SK-N-DZ (cell line): ENCODE measurements around the gene MCFD2.

ENCODE experiments used
- DNase-seq: peaks from one replicate; pipeline ENCODE4 v3.0.0-alpha.2; 2015; ENCODE audit warnings: low spot score

Gene MCFD2

GRCh38 chr2:46939626-46940359 lies 24.2 kb upstream of the MCFD2 start:
- DNase-seq, result no peak

DNA sequence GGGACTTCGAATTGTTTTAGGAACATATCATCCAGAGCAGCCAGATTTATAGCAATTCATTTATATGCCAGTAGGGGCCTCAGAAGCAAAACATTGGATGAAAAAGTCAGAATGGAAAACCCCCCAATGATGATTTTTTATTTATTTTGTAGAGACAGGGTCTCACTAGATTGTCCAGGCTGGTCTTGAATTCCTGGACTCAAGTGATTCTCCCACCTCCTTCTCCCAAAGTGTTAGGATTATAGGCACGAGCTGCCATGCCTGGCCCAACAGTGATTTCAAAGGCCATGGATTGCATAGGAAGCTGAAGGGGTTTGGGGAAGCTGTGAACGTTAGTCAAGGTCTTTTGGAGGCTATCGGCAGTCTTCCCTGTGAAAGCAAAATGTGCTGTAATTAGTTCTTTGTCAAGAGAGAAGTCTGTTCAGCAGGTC lies 21.9 kb upstream of the MCFD2 start:
- no peak for DNase-seq

DNA sequence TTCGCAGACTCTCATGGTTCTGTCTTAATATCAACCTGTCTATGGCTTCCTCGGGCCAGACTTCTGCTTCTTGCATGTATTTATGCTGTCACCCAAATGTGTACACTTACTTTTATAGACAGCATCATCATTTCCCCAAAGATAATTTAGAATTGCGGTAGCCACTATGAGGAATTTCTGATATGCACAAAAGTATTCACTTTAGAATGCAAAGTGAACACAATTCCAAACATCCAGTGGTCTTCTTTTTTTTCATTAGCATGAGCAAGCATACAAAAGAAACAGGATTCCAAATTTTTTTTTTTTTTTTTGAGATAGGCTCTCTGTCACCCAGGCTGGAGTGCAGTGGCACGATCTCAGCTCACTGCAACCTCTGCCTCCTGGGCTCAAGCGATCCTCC lies 21.0 kb upstream of the MCFD2 start:
- DNase-seq, result no peak

GRCh38 chr2:46935071-46935470 lies 19.5 kb upstream of the MCFD2 start:
- no peak for DNase-seq

DNA sequence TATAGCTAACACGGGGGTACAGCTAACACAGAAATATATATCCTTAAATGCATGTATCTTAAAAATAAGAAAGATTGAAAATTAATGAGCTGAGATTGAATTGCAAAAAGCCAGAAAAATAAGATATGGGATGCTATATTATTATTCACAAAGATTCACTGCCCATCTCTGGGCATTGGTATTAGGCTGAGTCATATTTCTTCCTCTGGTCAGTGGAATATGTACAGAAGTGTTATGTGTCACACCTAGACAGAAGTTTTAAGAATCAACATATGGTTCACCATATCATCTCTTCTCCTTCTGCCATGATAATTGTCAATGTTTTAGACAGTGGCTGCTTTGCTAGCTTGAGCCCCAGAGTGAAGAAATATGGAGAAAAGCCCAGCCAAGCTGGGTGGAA lies 14.0 kb upstream of the MCFD2 start:
- DNase-seq, result no peak

- no peak for DNase-seq
These were observed 11.3 kb upstream of the MCFD2 start for GRCh38 chr2:46926863-46927262.

- DNase-seq, result no peak
These were observed 10.1 kb upstream of the MCFD2 start for GRCh38 chr2:46925474-46926351.

GRCh38 chr2:46924608-46925007 lies 9.0 kb upstream of the MCFD2 start:
- no peak for DNase-seq

DNA sequence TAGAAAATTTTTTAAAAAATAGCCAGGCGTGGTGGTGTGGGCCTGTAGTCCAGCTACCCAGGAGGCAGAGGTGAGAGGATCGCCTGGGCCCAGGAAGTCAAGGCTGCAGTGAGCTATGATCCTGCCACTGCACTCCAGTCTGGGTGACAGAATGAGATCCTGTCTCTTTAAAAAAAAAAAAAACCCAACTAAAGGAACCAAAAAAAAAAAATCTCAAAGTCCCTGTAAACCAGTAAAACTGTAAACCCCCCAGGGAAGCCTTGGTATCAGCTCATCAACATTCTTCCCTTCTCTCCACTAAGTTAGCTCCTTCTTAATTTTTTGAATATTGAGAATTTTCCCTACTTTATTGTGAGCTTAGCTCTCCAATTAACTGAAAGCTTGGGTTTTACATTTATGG lies 8.4 kb upstream of the MCFD2 start:
- no peak for DNase-seq

GRCh38 chr2:46923041-46923528 lies 7.5 kb upstream of the MCFD2 start:
- DNase-seq, result no peak

DNA sequence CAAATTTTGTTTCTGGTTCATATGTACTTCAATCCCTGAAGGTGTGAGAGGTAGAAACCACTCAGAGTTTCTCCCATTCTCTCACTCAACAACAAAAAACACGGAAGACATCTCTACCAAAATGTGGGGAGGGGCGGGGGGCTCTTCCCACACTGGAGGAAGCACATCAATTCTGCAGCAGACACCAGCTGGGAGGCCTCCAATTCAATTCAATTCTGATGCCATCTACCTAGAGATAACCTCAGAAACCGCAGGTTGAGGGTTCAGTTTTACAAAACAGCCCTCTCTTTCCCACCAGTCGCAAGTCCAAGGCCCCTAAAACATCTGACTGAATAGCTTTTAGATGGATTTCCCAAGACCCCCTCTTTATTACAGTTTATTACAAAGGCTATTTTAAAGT lies 7.0 kb upstream of the MCFD2 start:
- DNase-seq, result no peak

- no peak for DNase-seq
These were observed 6.3 kb upstream of the MCFD2 start for GRCh38 chr2:46921676-46922448.

GRCh38 chr2:46917628-46918027 lies 2.0 kb upstream of the MCFD2 start:
- no peak for DNase-seq

DNA sequence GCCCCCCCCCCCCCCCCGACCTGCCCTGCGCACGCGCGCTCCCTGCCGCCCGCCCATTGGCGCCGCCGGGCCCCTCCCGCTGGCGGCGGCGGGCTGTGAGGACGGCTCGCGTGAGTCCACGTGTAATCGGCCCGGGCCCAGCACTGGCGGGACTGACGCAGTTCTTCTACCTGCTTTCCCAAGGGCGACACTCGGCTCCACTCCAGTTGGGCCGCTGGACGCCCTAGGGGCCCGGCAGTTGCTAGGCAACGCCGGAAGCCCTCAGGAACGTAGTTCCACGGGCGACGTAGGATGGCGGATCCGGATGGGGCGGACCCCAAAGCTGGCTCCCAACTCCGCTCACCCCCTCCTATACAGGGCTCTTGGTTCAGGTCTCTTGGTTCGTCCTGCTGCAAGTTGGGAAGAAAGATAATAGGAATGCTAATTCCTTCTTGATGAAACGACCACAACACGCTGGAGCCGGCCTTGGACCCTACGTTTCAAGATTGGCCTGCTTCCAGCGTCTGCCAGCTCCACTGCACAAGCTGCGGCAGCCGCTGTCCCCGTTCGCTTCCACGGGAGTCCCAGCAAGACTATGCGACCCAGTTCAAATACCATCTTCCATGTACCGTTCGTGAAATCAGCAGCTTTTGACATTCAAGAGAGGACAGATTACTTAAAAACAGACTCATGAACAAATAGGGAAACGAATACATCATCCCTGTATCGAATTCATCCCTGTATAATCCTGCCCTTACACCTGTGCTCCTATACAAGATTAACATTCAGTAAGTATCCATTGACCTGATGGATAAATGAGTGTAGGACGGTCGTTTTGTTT lies 415 bp upstream of the MCFD2 start:
- DNase-seq, result peak; percentile 91

GRCh38 chr2:46914578-46915230 lies 902 bp downstream of the MCFD2 start:
- DNase-seq, result no peak

DNA sequence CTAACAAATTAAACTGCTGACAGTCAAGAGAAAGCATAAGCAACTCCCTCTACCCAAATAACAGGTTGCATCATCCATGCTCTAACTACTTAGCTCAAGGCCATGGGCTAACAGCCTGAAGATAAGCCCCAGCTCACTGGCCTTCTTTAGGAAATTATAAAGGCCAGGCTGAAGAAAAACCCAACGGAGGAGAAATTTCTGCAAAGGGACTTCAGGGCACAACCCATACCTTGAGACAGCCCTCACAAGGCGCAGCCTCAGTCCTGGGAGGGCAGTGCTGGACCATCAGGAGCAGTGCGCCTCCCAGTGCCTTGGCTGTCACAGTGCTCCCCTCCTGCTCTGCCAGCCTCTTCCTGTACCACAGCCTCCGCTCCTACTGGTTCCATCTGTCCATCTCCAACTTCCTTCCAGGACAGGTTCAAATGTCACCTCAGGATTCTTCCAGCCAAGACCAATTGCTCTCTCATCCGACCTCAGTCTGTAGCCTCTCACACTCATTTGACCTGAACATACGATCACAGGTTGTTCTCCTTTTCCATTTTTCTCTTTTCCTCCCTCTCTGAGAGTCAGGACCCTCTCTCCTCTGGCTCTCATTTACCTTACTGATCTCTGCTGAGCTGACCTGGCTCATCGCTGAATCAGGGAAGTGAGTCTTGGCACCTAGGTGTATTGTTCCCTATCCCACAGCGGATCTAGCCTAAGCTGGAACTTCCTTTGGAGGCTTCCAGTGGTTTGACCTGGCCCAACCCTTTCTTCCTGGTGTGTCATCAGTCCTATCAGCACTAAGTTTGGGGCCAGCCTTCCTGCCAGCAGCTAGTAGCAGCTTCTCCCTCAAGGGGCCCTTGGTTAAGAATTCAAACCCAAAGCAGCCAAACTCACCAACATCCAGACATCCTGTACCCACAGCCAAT lies 1.9 kb downstream of the MCFD2 start:
- DNase-seq, result no peak

- DNase-seq, result no peak
These were observed 5.7 kb downstream of the MCFD2 start for GRCh38 chr2:46909771-46910419.

DNA sequence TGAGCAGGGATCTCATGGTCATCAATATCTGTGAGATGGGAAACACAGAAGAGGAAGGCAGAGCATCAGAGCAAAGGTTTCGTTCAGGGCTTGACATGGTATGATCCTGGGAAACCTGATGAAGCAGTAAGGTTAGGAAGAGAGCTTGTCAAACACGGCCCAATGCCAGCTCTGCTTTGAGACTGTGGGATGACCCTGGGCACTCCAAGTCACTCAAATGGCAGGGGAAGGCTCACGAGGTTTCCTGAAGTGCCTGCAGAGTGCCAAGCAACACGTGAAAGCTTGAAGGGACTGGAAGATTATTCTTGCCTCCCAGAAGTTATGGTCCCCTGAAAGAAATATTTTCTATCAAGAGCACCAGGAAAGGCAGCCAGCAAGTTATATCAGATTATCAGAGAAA lies 6.5 kb downstream of the MCFD2 start:
- no peak for DNase-seq
